ENCODE data around the gene HTRA3.

HTRA3 gene

DNA sequence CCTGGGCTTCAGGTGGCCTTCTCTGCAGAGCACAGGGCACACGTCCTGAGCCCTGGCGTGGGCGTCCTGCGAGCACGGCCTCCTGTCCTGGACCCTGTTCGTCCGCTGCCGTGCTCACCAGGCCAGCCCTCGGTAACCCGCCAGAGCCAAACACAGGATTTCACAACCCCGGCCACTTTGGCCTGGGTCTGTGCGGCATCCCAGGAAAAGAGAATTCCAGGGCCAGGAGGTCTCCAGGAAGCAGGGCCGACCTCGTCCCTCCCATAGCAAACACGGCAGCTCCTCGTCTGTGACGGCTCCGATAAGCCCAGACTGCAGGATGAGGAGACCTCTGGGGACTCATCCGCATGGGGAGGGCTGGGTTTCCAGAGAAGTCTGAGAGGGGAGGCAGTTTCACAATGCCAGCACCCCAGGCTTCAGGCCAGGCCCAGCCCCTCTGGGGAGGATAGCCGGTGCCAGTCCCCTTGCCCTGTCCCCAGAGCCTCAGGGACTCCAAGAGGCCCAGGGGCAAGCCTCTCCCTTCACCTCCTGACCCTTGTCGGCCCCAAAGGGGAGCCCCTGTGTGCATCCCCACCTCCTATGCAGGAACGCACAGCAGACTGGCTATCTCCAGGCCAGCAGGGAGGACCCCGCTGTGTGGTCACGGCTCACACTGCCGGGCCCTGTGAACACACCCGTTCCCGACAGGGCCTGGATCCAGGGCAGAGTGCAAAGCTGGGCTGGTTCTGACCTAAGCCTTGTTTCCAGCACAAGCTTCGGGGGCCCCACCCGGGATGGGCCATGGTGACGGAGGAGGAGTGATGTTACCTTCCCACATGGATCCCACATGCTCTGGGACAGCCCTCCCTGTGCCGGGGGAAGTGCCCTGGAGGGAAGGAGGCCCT, 22.3 kb upstream of the HTRA3 start:
- DNase-seq (ENCODE audit: low read depth in 3 of 3): no peak

DNA sequence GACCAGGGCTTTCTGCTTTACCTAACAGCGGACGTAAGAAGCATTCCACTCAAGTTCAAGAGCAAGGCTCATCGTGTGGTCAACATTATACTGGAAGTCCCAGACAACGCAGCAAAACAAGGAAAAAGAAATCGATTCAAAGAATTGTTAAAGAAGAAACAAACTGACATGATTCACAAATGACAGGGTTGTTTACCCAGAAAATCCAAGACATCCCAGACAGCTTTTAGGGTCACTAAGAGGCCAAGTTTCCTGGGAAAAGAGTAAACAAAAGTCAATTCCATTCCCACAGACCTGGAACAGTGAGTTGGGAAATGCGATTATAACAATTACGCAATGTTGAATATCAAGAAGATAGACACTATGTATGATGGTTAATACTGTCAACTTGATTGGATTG, 21.5 kb upstream of the HTRA3 start:
- no peak for DNase-seq (ENCODE audit: low read depth in 3 of 3)

GRCh38 chr4:8250227-8250626, 19.3 kb upstream of the HTRA3 start:
- no peak for DNase-seq (ENCODE audit: low read depth in 3 of 3)

- no peak for DNase-seq (ENCODE audit: low read depth in 3 of 3)
Measured at GRCh38 chr4:8250637-8251036, 18.9 kb upstream of the HTRA3 start.

- no peak for DNase-seq (ENCODE audit: low read depth in 3 of 3)
Measured at GRCh38 chr4:8251110-8251883, 18.3 kb upstream of the HTRA3 start.

DNA sequence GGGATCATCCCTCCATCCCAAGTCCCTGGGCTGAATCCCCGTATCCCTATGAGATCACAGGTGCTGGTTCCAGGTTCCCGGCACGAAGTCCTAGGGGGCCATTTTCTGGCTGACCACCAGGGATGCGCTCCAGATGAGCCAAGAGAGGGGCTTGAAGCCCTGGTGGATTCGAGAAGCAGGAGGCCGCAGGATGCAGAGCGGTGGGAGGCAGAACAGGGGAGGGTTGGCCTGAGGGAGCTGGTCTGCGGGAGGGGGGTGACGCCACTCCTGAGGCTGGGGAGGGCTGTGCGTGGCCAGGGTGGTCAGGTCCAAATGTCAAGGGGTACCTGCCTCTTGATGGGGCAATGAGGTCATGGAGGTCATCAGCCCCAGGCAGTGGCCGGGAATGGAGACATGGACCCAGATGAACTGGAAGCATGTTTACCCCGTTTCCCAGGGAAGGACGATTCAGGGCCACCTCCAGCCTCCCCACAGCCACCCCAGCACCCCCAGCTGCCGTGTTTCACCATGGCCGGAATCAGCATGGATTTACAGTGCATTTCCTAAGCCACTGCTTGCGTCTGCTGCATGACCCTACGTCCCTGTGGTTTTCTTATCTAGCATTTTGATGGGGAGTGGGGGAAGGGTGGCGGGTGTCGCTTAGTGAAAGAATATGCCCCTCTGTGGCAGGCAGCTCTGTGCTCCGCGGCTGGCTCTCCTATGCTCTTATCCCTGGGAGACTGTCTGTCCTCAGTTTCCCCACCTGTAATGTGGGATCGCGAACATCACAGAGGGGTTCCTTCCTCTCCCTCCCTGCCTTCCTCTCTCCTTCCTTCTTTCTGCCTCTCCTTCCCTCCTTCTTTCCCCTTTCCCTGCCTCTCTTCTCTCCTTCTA, 17.0 kb upstream of the HTRA3 start:
- no peak for DNase-seq (ENCODE audit: low read depth in 3 of 3)

DNA sequence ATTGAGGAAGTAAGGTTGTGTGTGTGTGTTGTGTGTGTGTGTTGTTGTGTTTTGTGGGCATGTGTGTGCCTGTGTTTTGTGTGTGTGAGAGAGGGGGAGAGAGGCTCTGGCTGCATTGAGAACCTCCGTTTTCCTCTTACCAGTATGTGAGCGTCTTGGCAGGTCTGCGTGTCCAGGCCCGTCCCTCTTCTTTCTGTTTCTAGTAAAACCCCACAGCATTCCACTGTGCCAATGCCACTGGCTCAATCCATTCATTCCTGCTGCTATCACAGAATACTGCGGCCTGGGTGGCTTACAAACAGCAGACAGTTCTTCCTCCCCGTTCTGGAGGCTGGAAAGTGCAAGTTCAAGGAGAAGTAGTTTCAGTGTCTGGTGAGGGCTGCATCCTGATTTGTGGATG, 15.5 kb upstream of the HTRA3 start:
- no peak for DNase-seq (ENCODE audit: low read depth in 3 of 3)

DNA sequence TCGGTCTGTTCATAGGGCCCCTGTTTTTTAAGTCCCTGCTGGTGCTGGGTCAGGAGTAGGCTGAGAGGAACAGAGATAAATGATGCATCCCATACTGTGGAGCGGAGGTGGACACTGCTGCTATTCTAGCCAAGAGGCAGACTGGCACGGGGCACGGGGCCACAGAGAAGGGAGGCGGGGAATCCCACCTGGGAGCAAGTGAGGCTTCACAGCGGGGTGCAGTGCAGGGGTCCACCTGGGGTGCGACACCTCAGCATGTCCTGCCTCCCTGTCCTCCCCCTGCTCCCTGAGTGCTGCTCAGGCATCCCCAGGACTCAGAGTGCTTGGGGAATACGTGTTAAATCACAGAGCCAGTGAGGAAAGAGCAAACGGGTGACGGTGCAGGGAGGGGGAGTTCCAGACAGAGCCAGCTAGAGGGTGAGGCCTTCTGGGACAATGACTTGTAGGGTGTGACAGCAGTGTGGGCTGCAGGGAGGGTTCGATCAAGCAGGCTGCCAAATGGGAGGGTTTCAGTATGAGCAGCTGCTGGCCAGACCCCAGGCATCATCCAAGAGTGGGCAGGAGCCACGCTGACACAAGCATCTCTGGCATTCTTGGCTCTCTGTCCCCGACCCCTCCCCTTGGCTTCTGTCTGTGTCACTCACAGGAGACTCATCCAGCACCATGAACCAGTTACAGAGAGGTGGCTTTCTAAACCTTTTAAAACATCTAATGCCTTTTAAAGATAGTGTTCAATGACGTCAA, 13.7 kb upstream of the HTRA3 start:
- DNase-seq (ENCODE audit: low read depth in 3 of 3): no peak

GRCh38 chr4:8257854-8258253, 11.7 kb upstream of the HTRA3 start:
- no peak for DNase-seq (ENCODE audit: low read depth in 3 of 3)

GRCh38 chr4:8258552-8259212, 10.9 kb upstream of the HTRA3 start:
- no peak for DNase-seq (ENCODE audit: low read depth in 3 of 3)

GRCh38 chr4:8259743-8260430, 9.7 kb upstream of the HTRA3 start:
- no peak for DNase-seq (ENCODE audit: low read depth in 3 of 3)

DNA sequence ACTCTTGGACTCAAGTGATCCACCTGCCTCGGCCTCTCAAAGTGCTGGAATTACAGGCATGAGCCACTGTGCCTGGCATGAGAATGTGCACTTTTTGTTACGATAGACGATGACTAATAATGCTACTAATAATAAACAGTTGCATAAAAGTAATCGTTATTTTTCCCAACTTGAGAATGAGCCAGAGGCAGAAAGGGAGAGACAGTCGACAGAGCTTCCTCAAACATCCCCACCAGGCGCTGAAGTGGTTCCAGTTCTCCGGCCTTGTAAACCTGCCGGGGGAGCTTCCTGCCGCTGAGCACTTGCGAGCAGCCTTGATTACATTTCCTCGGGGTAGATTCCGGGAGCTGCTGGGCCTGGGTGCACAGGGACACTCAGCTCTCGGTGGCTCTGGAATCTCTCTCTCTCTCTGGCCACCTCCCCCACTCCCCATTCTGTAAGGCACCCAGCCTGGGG, 8.9 kb upstream of the HTRA3 start:
- DNase-seq (ENCODE audit: low read depth in 3 of 3): no peak

DNA sequence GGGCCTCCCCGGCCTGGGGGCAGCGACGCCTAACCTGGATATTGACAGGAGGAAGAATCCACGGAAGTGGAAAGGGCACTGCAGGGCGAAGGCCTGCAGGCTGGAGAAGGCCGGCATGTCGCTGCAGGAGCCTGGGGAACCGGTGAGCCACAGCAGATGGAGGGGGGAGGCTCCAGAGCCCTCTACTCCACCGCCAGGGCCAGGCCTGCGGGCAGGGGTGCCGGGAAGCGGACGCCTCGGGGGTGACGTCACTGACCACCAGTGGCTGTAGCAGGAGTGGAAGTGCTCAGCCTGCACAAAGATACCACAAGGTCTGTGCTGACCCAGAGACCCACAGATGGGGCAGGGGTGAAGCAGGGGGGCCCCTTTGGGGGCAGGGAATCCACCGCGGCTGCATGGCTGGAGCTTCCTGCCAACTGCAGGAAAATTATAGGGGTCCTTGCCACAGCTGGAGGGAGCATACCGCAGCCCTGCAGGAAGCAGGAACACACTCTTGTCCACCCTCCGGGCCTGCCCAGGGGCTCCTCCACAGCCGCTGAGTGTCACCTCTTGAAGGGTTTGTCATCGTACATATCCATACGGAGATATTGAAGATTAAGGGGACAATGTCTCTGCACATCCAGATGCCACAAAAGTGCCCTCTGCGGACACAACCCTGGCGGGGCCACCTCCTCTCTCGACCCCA, 7.6 kb upstream of the HTRA3 start:
- no peak for DNase-seq (ENCODE audit: low read depth in 3 of 3)

DNA sequence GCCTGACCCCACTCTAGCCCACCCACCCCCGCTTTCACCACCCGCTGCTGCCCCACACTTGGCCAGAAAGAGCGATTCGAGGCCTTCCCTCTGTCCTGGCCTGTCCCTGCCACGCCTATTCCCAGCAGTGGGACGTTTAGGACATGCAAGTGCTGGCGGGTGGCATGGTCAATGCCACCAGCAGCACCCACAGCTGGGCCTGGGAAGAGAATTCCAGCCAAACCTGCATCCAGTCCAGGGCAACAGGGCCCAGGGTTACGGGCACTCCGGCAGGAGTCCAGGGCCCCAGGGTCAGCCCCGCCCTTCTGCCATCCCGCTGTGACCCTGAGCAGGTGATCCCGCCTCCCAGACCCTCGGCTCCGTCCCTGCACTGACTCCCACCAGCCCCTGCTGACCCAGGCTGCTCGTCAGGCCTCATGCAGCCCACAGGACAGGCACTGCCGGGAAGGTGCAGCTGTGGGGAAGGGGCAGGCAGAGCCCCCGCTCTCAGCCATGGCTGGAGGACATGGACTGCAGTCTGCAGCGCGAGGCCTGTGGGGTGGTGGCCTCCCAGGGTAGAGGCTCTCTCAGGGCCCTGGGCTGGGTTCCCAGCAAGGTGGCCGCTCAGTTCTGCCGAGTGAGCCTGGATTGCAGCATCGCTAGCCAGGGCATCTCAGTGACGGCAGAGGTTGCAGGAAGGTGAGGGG, 6.8 kb upstream of the HTRA3 start:
- no peak for DNase-seq (ENCODE audit: low read depth in 3 of 3)

GRCh38 chr4:8263397-8263796, 6.2 kb upstream of the HTRA3 start:
- no peak for DNase-seq (ENCODE audit: low read depth in 3 of 3)

- DNase-seq (ENCODE audit: low read depth in 3 of 3): no peak
Measured at GRCh38 chr4:8264106-8264505, 5.4 kb upstream of the HTRA3 start.

- no peak for DNase-seq (ENCODE audit: low read depth in 3 of 3)
Measured at GRCh38 chr4:8265171-8265929, 4.2 kb upstream of the HTRA3 start.

DNA sequence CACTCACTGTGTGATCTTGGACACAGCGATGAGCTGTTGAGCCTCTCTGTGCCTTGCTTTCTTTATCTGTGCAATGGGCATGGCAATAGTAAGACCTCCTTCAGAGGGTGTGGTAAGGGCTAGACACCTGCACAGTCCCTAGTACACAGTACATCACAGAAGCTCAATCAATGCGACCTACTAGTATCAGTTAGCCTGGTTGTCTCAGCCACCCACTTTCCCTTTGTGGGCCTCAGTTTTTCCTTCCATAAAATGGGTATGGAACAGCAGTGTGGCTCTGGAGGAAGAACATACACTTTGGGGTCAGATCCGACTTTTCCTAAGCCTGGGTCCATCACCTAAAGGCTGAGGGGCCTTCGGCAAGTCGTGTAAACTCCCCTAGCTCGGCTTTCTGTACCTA, 3.5 kb upstream of the HTRA3 start:
- DNase-seq (ENCODE audit: low read depth in 3 of 3): no peak

Data from stimulated activated CD4-positive, alpha-beta T cell treated with anti-CD3 and anti-CD28 coated beads, TNF-alpha, amount 100 ng/mL, for 4 hours (primary cell).